NCI-H128 (cell line): ENCODE results near the gene LYZL4.

ENCODE experiments used
- DNase-seq: peaks from one replicate; lab custom pipeline; 2025; ENCODE audit not compliant: unreplicated experiment; lab: John Stamatoyannopoulos, UW

Gene LYZL4

GRCh38 chr3:42410370-42411131 is at the start of gene LYZL4:
Gene LYZL4 (minus strand): TSS chr3:42410610. CDS start chr3:42407251, 3,359 bp downstream.
- no peak for DNase-seq

GRCh38 chr3:42459151-42459550 is 48.7 kb upstream of the LYZL4 start:
- no peak for DNase-seq

- DNase-seq: no peak
These were observed 45.8 kb upstream of the LYZL4 start for GRCh38 chr3:42456211-42456610.

GRCh38 chr3:42451546-42452230 is 41.3 kb upstream of the LYZL4 start:
- no peak for DNase-seq

- no peak for DNase-seq
These were observed 40.7 kb upstream of the LYZL4 start for GRCh38 chr3:42451116-42451515.

GRCh38 chr3:42450567-42450966 is 40.2 kb upstream of the LYZL4 start:
- DNase-seq: no peak

- DNase-seq: no peak
These were observed 37.1 kb upstream of the LYZL4 start for GRCh38 chr3:42447481-42447880.

GRCh38 chr3:42446111-42447050 is 36.0 kb upstream of the LYZL4 start:
- DNase-seq: no peak

GRCh38 chr3:42443819-42444436 is 33.5 kb upstream of the LYZL4 start:
- peak; percentile 43 for DNase-seq

GRCh38 chr3:42443292-42443691 is 32.9 kb upstream of the LYZL4 start:
- no peak for DNase-seq

GRCh38 chr3:42442640-42443039 is 32.2 kb upstream of the LYZL4 start:
- DNase-seq: no peak

- no peak for DNase-seq
These were observed 31.4 kb upstream of the LYZL4 start for GRCh38 chr3:42441791-42442190.

- no peak for DNase-seq
These were observed 30.5 kb upstream of the LYZL4 start for GRCh38 chr3:42440924-42441323.

GRCh38 chr3:42439261-42440115 is 29.1 kb upstream of the LYZL4 start:
- no peak for DNase-seq

- DNase-seq: no peak
These were observed 28.3 kb upstream of the LYZL4 start for GRCh38 chr3:42438758-42439157.

- DNase-seq: no peak
These were observed 27.8 kb upstream of the LYZL4 start for GRCh38 chr3:42438193-42438592.

- no peak for DNase-seq
These were observed 24.5 kb upstream of the LYZL4 start for GRCh38 chr3:42434777-42435380.

- DNase-seq: no peak
These were observed 22.1 kb upstream of the LYZL4 start for GRCh38 chr3:42432485-42432884.

GRCh38 chr3:42430781-42431532 is 20.5 kb upstream of the LYZL4 start:
- DNase-seq: no peak
